GM18867 (cell line): ENCODE data around the gene TICAM2.

Experiments used
- ATAC-seq: cut with Tn5 transposase; IDR thresholded peaks from one replicate; pipeline ENCODE4 v1.9.1; 2021; ENCODE audit warnings: mild to moderate bottlenecking, moderate library complexity; ENCODE audit not compliant: unreplicated experiment

TICAM2 gene

GRCh38 chr5:115611873-115612272 is 9.6 kb upstream of the TICAM2 start:
- no peak for ATAC-seq

GRCh38 chr5:115607935-115608334 is 5.7 kb upstream of the TICAM2 start:
- no peak for ATAC-seq

- ATAC-seq = no peak
Measured at GRCh38 chr5:115605436-115605835, 3.2 kb upstream of the TICAM2 start.

- ATAC-seq = peak; percentile 9
Measured at GRCh38 chr5:115602591-115603125, 379 bp upstream of the TICAM2 start.

GRCh38 chr5:115600766-115601165 is 1.5 kb downstream of the TICAM2 start:
- no peak for ATAC-seq

- ATAC-seq = peak; percentile 0
Measured at GRCh38 chr5:115599924-115600323, 2.4 kb downstream of the TICAM2 start.

GRCh38 chr5:115599502-115599901 is 2.8 kb downstream of the TICAM2 start:
- ATAC-seq = peak; percentile 38

- no peak for ATAC-seq
Measured at GRCh38 chr5:115594128-115595047, 7.9 kb downstream of the TICAM2 start.

- ATAC-seq = no peak
Measured at GRCh38 chr5:115589043-115589442, 13.2 kb downstream of the TICAM2 start.

- no peak for ATAC-seq
Measured at GRCh38 chr5:115588640-115589039, 13.6 kb downstream of the TICAM2 start.

- ATAC-seq = no peak
Measured at GRCh38 chr5:115586525-115587146, 15.6 kb downstream of the TICAM2 start.

GRCh38 chr5:115585265-115585664 is 17.0 kb downstream of the TICAM2 start:
- ATAC-seq = no peak

- no peak for ATAC-seq
Measured at GRCh38 chr5:115584501-115584900, 17.8 kb downstream of the TICAM2 start.

- no peak for ATAC-seq
Measured at GRCh38 chr5:115583474-115583873, 18.8 kb downstream of the TICAM2 start.

GRCh38 chr5:115580941-115581340 is 21.3 kb downstream of the TICAM2 start:
- ATAC-seq = no peak

GRCh38 chr5:115579747-115580173 is 22.5 kb downstream of the TICAM2 start:
- ATAC-seq = peak; percentile 52

GRCh38 chr5:115579216-115579615 is 23.1 kb downstream of the TICAM2 start:
- no peak for ATAC-seq

- ATAC-seq = peak; percentile 64
Measured at GRCh38 chr5:115578657-115579056, 23.6 kb downstream of the TICAM2 start.

- no peak for ATAC-seq
Measured at GRCh38 chr5:115577741-115578140, 24.5 kb downstream of the TICAM2 start.

- no peak for ATAC-seq
Measured at GRCh38 chr5:115577329-115577728, 24.9 kb downstream of the TICAM2 start.

- peak; percentile 47 for ATAC-seq
Measured at GRCh38 chr5:115575167-115576070, 26.9 kb downstream of the TICAM2 start.
